Activated naive CD8-positive, alpha-beta T cell treated with anti-CD3 and anti-CD28 coated beads, Interleukin-2, amount 50 U/mL, for 24 hours (primary cell): Measurements from ENCODE around the gene USP47.

Experiments used
- ATAC-seq: fragments of 150-1000 bp; cut with Tn5 transposase; one replicate; pipeline ENCODE4 v1.10.0; 2021
- DNase-seq: peaks from one replicate; pipeline ENCODE4 v3.0.0; 2021
- H3K27ac Mint-ChIP-seq: one replicate; pipeline ENCODE4 v1.8.0; 2021; ENCODE audit warnings: mild to moderate bottlenecking, mixed read lengths
- H3K27me3 Mint-ChIP-seq: one replicate; pipeline ENCODE4 v1.8.0; 2021; ENCODE audit warnings: mixed read lengths
- H3K36me3 Mint-ChIP-seq: one replicate; pipeline ENCODE4 v1.8.0; 2021; ENCODE audit warnings: low read depth, mixed read lengths
- H3K4me1 Mint-ChIP-seq: one replicate; pipeline ENCODE4 v1.8.0; 2021; ENCODE audit warnings: mixed read lengths
- H3K4me3 Mint-ChIP-seq: one replicate; pipeline ENCODE4 v1.8.0; 2021; ENCODE audit warnings: mild to moderate bottlenecking, moderate library complexity, mixed read lengths
- H3K9me3 Mint-ChIP-seq: one replicate; pipeline ENCODE4 v1.8.0; 2021; ENCODE audit warnings: mixed read lengths

The USP47 gene

DNA sequence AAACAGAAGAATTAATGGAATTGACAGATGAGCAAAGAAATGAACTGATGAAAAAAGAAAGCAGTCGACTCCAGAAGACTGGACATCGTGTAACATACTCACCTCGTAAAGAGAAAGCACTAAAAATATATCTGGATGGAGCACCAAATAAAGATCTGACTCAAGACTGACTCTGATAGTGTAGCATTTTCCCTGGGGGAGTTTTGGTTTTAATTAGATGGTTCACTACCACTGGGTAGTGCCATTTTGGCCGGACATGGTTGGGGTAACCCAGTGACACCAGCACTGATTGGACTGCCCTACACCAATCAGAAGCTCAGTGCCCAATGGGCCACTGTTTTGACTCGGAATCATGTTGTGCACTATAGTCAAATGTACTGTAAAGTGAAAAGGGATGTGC is 114.2 kb downstream of the USP47 start:
- Mint-ChIP-seq H3K4me3 (no peak overlapping the region), H3K27ac (no peak overlapping the region), H3K4me1 (peaks cover 14% of the 10 kb centered on the region), H3K36me3 (peaks cover 39% of the 10 kb centered on the region), H3K9me3 (no peaks in the 10 kb centered on the region), H3K27me3 (no peaks in the 10 kb centered on the region)
- no peak for ATAC-seq
- no peak for DNase-seq

DNA sequence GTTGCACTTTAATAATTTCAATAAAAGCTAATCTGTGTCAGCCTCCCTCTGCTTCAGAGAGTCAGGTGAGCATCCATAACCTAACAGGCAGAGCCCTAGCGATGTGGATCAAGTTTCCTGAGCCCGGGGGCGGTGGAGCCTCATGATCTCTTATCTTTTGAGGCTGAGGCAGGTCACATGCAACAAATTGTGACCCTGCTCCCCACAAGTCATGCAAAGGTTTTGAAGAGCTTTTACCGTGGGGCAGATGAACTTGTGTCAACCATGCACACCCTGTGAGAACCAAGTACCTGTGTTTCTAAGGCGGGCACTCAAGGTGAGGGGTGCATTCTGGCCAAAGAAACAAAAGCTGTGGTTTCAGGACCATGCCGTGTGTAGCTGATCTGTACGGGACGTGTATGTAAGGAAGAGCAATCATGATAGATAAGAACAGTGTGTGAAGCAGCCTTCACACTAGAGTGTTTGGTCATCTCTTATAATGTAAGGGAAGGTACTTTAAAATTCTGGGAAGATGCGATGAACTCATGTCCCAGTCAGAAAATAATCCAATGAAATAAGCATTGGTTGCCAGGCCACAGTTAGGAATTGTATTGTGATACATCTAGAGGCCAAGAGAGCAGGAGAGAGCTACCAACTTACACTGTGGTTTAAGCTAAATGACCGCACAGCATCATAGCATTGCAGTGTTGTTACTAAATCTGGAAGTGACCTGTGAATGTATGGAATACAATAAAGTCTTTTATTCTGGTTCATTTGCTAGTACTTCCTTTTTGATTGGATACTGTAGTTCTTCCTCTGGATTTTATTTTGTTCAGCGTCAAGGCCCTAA is 116.8 kb downstream of the USP47 start:
- no peak for DNase-seq
- no peak overlapping the region for H3K27ac Mint-ChIP-seq
- H3K4me1 Mint-ChIP-seq = peaks cover 19% of the 10 kb centered on the region
- H3K9me3 Mint-ChIP-seq = no peaks in the 10 kb centered on the region
- no peaks in the 10 kb centered on the region for H3K27me3 Mint-ChIP-seq
- H3K4me3 Mint-ChIP-seq = no peak overlapping the region
- no peak for ATAC-seq
- H3K36me3 Mint-ChIP-seq = peaks cover 23% of the 10 kb centered on the region

DNA sequence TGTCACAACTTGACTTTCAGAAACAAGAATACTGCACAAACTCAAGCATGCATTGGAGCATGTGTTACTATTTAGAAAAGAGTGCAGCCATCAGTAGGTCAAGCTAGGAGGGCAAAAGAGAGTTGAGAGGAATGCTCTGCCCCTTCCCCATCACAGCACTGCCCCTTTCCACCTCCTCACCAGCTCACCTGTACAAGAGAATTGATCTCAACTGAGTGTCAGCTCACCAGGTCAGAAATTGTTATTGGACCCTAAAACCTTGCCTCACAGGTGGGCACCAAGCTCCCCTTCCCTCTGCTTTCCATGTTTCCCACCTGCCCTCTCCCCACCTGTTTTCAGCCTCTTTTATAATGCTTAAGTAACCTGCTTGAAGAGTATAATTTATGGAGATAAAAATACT is 117.8 kb downstream of the USP47 start:
- Mint-ChIP-seq H3K36me3 (peaks cover 19% of the 10 kb centered on the region), H3K9me3 (no peaks in the 10 kb centered on the region), H3K27ac (no peak overlapping the region), H3K4me1 (peaks cover 19% of the 10 kb centered on the region), H3K4me3 (no peak overlapping the region), H3K27me3 (no peaks in the 10 kb centered on the region)
- ATAC-seq (no peak), DNase-seq (no peak)

DNA sequence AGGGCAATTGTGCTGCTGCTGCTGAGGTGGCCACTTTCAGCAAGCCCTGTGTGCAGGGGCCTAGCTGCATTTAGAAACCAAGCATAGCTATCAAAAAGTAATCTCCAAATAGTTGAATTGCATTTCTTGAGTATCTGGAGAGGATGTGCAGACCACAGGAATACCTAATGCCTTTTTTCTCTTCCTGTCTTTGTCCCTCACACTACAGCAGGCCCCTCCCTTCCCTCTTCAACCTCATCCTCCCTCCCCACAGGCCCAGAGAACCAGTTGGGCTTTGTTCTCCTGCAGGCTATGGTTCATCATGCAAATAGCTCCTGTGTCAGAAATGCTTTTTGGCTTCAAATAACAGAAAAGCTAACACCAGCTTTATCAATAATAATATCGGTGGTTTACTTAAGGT is 118.9 kb downstream of the USP47 start:
- no peak for DNase-seq
- H3K9me3 Mint-ChIP-seq = no peaks in the 10 kb centered on the region
- no peaks in the 10 kb centered on the region for H3K27me3 Mint-ChIP-seq
- no peak overlapping the region for H3K4me3 Mint-ChIP-seq
- peaks cover 19% of the 10 kb centered on the region for H3K4me1 Mint-ChIP-seq
- no peak overlapping the region for H3K27ac Mint-ChIP-seq
- peaks cover 11% of the 10 kb centered on the region for H3K36me3 Mint-ChIP-seq
- ATAC-seq = peak; percentile 30

DNA sequence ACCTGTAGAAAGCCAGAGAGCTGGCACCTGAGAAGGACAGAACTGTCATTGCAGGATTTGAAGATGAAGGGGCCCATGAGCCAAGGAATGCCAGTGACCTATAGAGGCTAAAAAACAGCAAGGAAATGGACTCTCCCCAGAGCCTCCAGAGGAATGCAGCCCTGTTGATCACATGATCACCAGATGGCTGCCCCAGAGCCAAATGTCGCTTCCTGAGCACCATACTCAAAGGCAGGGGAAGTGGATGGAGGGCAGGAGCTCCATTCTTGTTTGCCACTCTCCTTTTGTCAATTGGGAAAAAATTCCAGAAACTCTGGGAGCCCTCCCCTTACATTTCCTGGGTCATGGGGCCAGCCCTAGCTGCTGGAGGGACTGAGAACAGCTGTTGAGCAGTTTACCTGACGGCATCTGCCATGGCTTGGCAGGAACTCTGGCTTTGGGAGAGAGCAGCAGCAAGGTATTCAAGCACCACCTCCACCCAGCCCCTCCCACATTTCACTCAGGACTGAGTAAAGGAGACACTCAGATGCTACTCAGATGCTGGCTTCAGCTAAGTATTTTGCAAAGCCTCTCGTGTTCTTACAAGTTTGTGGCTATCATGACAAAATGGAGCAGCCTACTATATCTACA is 119.7 kb downstream of the USP47 start:
- Mint-ChIP-seq H3K36me3 (peaks cover 4% of the 10 kb centered on the region), H3K27me3 (no peaks in the 10 kb centered on the region), H3K9me3 (no peaks in the 10 kb centered on the region), H3K27ac (no peak overlapping the region), H3K4me1 (peaks cover 19% of the 10 kb centered on the region), H3K4me3 (no peak overlapping the region)
- DNase-seq (no peak), ATAC-seq (no peak)

DNA sequence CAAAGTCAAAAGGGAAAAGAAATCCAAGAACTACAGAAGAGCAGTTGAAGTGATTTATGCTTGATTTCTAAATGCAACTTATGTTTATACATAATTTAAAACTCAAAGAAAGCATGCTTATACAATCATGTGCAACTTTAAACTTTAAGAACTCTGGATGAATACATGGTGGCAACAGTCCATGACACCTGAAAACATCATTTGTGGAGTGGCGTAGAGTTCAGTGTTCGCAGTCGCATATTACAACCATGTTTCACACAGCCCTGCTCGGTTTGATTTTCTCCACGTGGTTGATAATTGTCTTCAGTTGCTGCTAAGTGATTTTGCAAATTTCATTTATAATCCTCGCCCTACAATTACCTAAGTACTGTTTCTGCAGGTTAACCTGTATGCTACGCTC is 121.3 kb downstream of the USP47 start:
- Mint-ChIP-seq H3K36me3 (no peaks in the 10 kb centered on the region), H3K27ac (no peak overlapping the region)

DNA sequence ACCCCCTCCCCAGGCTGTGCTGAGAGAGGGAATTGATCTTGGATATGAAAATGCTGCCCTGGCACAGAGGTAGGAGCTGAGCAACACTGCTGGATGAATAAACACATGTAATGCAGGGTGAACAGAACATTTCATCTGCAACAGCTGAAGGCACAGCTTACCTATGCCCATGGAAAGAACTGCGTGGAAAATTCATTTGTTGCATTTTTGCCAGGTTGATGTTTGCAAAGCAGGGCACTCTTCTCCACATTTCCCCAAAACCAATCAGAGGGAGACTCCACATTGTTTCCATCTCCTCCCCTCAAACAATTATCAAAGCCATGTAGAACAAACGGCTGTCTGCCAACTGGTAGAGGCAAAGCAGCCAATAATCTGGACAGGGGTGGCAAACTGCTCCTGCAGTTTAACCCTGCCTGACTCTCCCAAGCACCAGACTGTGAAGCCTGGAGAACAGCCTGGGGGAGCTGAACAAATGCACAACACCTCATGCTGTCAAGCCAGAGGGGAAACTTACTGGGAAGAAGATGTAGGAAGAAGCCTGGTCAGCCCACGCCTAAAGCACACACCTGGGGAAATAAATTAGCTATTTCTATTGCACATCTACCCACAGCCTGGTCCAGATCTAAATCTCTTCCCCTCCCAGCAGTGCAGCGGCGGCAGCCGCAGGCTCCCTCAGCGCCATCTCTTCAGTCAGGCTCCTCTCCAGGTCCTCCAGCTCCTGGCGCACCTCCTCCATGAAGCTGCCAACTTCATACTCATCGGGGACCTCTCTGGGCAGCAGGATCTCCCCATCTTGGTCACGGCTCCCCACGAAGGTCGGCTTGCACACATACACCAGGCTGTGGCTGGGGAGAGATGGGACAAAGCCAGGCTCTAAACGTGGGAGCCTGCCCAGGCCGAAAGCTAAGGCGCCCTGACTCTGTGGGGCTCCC is 122.3 kb downstream of the USP47 start:
- Mint-ChIP-seq H3K4me1 (peaks cover 19% of the 10 kb centered on the region), H3K4me3 (no peak overlapping the region), H3K27me3 (no peaks in the 10 kb centered on the region), H3K9me3 (no peaks in the 10 kb centered on the region), H3K36me3 (no peaks in the 10 kb centered on the region), H3K27ac (no peak overlapping the region)
- ATAC-seq (no peak), DNase-seq (no peak)

More for the DNA sequence above, 121.3 kb downstream of the USP47 start:
- Mint-ChIP-seq H3K4me3 (no peak overlapping the region), H3K27me3 (no peaks in the 10 kb centered on the region), H3K4me1 (peaks cover 19% of the 10 kb centered on the region), H3K9me3 (no peaks in the 10 kb centered on the region)
- ATAC-seq (no peak), DNase-seq (no peak)

DNA sequence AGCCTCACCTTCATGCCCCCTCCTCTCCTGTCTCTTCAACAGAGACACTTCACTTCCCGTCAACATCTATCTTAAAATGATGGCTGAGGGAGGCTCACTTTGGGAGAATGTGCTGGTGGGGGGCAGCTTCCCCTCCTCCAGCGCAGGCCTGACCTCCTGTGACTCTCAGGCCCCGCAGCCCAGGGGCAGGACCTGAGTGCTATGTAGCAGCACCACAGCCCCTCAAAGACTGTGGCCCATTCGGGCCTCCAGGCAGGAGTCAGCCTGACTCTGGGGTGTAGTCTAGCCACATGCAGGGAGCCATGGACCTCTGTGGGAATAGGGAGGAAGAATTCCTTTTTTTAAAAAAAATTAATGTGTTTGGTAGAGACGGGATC is 123.0 kb downstream of the USP47 start:
- DNase-seq = no peak
- no peak overlapping the region for H3K4me3 Mint-ChIP-seq
- H3K36me3 Mint-ChIP-seq = no peaks in the 10 kb centered on the region
- no peaks in the 10 kb centered on the region for H3K9me3 Mint-ChIP-seq
- H3K27me3 Mint-ChIP-seq = no peaks in the 10 kb centered on the region
- no peak overlapping the region for H3K27ac Mint-ChIP-seq
- no peak for ATAC-seq
- H3K4me1 Mint-ChIP-seq = peaks cover 17% of the 10 kb centered on the region

DNA sequence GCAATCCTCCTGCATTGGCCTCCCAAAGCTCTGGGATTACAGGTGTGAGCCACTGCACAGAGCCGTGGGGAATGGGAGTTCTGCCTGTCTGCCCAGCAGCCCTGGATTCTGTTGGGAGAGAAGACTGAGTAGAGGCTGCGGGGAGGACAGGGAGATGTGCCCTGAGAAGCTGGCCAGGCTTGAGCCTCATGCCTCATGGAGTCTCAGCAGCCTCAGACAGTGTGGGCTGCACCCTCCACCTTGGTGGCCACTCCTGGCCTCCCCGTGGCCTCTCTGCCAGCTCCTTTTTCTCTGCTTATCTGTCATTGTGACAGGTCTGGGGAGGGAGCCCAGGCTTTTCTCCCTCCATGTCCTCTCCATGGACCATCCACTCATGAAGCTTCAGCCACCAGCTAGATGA is 123.4 kb downstream of the USP47 start:
- no peak overlapping the region for H3K27ac Mint-ChIP-seq
- no peaks in the 10 kb centered on the region for H3K27me3 Mint-ChIP-seq
- peaks cover 13% of the 10 kb centered on the region for H3K4me1 Mint-ChIP-seq
- H3K4me3 Mint-ChIP-seq = no peak overlapping the region
- no peaks in the 10 kb centered on the region for H3K9me3 Mint-ChIP-seq
- DNase-seq = no peak
- H3K36me3 Mint-ChIP-seq = no peaks in the 10 kb centered on the region
- ATAC-seq = no peak

DNA sequence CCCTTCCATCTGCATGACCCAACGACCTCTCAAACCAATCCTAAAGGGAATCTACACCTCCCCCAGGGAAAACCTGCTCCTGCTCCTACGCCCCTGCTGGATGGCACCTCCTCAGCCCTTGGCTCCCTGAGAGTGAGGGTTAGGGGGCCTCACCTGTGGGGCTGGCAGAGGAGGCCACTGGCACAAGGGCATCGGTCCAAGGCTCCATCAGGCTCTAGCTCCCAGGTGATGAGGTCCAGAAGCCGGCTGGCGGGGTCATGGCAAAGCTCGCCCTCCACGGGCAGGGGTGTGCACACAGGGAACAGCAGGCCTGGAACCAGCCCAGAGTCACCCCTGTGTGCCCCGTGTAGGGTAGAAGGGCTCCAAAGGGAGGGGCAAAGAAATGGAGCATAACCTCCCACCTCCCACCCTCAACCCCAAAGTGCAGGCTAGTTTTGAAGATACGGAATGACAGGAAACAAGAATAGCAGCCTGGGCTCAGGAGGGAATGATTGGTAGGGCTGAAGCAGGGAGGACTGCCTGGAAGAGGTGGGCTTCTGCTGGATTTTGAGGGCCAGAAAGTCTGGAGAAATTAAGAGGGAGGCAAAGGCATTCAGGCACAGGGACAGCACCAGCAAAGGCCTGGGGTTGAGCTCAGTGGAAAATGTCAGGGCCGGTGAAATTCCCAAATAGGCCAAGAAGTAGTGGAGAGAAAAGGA is 124.0 kb downstream of the USP47 start:
- ATAC-seq = no peak
- H3K4me1 Mint-ChIP-seq = peaks cover 7% of the 10 kb centered on the region
- no peaks in the 10 kb centered on the region for H3K27me3 Mint-ChIP-seq
- no peak overlapping the region for H3K27ac Mint-ChIP-seq
- H3K4me3 Mint-ChIP-seq = no peak overlapping the region
- H3K36me3 Mint-ChIP-seq = no peaks in the 10 kb centered on the region
- H3K9me3 Mint-ChIP-seq = no peaks in the 10 kb centered on the region
- no peak for DNase-seq

DNA sequence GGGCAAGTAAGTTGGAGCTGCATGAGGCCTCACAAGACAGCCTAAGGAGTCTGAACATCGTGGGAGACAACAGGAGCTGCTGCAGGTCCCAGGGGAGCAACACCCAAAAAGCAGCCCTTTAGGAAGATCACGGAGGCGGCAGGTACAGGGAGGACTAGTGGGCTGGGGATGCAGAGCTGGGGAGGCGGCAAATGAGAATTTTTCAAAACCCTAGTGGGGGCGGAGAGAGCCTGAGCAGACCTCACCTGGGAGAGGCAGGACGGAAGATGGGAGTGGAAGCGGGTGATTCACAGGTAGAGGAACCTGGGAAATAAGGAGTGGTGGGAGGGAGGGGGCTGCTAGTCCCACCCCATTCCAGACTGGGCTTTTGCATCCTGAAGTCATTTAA is 124.6 kb downstream of the USP47 start:
- no peak for DNase-seq
- Mint-ChIP-seq H3K4me3 (no peak overlapping the region), H3K9me3 (no peaks in the 10 kb centered on the region), H3K36me3 (no peaks in the 10 kb centered on the region), H3K27ac (no peak overlapping the region), H3K27me3 (no peaks in the 10 kb centered on the region), H3K4me1 (peaks cover 2% of the 10 kb centered on the region)
- no peak for ATAC-seq

DNA sequence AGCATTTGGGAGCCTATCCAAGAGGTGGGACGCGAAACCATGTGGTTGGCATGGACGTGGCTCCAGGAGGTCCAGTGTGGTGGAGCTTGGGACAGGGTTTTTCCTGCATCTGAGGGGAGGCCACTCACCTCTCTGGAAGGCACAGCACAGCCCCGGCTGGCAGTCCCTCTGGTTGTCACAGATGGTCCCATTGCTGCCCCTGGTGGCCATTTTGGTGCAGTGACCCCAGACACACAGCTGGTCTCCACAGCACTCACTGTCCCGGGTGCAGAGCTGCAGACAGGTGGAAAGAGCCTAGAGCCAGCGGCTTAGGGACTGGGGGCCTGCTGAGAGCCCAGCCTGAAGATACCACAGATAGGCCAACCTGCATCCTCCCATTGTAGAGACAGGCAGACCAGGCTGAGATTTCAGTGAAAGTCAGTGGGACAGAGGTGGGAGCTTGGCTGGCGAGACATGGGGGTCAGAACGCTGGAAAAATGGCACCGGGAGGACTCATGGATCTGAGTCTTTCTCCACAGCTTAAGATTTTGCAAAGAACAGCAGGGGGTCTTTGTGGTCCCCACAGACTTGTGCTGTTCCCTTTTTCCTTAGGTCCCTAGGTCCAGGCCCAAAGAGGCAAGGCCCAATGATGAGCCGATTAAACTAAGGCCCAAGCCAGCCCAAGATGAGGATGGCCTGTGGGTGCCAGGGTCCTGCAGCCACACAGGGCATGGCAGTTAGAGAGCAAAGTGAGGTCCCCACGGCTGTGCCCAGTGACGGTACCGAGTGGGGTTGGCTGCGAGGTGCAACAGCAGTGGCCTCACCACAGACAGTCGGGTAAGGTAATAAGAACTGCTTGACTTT is 125.3 kb downstream of the USP47 start:
- Mint-ChIP-seq H3K36me3 (no peaks in the 10 kb centered on the region), H3K4me3 (no peak overlapping the region), H3K4me1 (peaks cover 1% of the 10 kb centered on the region), H3K9me3 (no peaks in the 10 kb centered on the region), H3K27me3 (no peaks in the 10 kb centered on the region), H3K27ac (no peak overlapping the region)
- ATAC-seq = peak; percentile 90
- peak; percentile 74 for DNase-seq

DNA sequence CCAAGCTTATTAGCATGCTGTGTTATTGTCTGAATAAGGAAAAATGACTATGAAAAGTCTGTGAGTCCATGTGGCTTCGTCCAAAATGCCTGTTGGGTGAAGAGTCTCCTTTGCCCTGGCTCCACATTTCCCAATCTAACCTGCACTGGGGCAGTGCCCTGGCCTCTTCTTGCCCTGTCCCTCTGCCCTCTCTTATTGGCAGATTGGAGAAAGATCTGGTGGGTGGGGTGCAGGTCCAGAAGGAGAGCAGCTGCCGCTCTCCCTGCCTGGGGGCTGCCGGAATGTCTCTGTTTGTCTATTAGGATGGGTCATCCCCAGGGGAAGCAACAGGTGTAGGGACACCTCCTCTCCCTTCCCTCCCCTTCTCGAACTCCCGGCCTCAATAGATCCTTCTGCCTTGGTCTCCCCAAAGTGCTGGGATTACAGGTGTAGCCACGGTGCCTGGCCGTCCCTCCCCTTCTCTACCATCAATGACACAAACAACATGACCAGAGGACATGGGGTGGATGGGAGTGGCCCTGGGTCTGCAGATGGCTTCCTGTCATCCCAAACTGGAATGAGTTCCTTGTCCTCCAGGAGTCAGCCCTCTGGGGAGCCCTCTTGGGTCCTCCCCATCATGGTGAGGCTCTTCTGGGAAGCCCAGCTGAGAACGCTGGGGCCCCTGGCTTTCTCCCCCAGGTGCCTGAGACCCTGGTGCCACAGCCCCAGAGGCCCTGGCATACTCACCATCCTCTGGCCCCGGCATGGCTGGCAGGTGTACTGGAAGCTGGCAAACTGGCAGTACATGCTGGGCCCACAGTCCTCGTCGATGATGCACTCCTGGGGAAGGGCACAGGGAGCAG is 126.1 kb downstream of the USP47 start:
- H3K4me3 Mint-ChIP-seq = no peak overlapping the region
- no peaks in the 10 kb centered on the region for H3K36me3 Mint-ChIP-seq
- DNase-seq = no peak
- no peak for ATAC-seq
- no peaks in the 10 kb centered on the region for H3K9me3 Mint-ChIP-seq
- H3K4me1 Mint-ChIP-seq = no peaks in the 10 kb centered on the region
- no peak overlapping the region for H3K27ac Mint-ChIP-seq
- H3K27me3 Mint-ChIP-seq = no peaks in the 10 kb centered on the region
